HG02798 (cell line): ENCODE results near the gene PLXNB1.

Source experiments
- ATAC-seq: cut with Tn5 transposase; IDR thresholded peaks from one replicate; pipeline ENCODE4 v1.9.1; 2021; ENCODE audit warnings: mild to moderate bottlenecking; ENCODE audit not compliant: unreplicated experiment, poor library complexity

Gene PLXNB1

DNA sequence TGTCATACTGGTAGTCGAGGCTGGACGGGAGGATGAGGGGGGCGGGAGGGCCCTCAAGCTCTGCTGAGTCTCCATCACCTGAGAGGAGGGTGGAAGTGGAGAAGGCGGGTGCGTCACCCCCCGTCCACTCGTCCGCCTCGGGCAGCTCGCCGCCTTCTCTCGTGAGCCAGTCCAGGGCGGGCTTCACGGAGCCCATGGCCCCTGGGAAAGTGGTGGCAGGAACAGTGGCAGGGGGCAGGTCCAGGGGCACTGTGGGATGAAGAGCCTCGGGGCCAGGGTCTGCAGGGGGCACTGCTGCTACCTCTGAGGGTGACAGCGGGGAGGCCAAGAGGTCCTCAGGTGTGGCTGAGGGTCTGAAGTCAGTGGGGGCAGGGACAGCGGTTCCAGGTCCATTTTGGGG is 10.3 kb downstream of the PLXNB1 start:
- no peak for ATAC-seq

DNA sequence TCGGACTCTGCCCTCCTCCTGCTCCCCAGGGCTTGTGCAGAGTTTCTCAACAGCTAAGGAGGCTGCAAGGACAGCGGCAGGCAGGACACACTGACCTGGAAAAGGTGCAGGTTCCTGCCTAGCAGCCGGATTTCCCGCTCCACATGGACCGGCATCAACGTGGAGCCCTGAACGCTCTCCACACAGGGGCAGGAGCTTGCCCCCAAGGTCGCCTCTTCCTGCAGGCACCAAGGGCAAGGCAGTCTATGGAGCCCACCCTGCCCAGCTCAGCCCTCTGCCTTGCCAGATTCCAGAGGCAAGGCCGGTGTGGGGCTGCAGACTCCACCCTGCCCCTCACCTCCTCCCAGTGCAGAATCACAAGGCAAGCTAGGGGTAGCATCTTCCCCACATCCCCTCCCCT is 10.7 kb downstream of the PLXNB1 start:
- no peak for ATAC-seq

DNA sequence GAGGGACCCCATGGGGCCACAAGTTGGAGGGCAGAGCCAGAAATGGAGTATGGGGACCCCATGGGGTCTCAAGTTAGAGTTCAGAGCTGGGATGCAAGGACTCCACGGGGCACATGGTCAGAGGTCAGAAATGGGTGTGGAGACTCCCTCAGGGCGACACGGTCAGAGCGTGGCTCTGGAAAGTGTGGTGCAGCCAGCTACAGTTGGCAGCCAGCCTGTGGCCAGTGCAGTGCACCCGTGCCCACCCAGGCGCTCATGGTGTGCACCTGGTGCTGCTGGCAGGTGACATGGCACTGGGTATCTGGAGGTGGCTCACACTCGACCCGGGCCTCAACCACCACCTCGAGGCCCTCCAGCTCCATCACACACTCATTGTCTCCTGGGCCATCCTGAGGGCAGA is 11.2 kb downstream of the PLXNB1 start:
- ATAC-seq = no peak

DNA sequence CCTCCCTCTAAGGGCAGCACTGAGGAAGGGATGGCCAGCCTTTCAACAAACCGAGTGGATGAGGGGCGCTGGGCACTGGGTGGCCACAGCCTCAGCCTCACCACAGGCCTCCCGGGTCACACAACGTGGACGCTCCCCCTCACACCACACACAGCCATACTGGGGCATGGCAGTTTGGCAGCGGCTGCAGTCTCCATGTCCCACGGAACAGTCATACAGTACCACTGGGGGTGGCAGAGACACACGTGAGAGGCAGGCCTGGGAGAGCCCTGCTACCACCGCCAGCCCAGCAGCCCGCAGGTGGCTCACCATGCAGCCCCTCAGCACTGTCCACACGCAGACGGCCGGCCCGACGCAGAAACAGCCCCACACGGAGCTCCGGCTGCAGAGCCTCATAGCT is 11.7 kb downstream of the PLXNB1 start:
- no peak for ATAC-seq

DNA sequence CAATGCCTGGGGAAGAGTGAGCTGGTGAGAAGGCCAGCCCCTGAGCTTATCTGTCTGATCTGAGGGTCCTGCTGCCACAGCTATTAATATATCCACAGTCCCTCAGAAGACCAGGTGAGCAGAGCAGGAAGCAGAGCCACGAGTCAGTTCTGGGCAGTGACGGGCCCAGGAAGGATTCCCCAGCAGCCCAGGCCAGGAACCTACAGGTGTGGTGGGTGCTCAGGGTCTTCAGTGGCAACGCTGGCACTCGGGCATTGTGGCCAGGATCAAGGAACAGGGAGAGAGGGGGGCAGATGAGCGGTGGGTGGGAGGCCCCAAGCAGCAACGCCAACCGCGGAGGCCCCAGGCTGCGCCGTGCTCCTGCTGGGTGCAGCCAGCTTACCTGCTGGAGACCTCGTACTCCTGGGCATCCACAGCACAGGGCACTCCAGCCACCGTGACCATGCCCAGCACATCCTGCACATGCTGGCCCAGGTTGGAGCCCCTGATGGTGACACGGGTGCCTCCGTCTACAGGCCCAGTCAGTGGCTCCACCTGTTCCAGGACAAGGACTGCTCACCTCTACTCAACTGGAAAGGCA is 12.3 kb downstream of the PLXNB1 start:
- ATAC-seq = no peak

DNA sequence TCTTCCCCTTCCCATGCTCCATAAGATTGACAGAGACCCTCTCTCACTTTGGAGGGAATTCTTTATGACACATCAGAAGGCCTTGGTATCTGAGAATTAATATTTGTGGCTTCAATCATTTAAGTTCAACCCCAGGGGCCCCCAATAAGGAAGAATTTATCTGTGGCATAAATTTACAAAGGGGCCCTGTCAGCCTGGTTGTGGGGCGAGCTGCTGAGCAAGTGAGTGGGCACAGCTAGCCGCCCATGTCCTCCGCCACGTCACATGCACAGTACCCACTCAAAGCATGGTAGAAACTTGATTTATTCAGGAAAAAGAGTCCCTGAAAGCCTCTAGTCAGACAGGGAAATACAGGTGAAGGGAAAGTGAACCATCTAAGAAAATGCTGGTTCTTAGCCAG is 13.3 kb downstream of the PLXNB1 start:
- no peak for ATAC-seq

DNA sequence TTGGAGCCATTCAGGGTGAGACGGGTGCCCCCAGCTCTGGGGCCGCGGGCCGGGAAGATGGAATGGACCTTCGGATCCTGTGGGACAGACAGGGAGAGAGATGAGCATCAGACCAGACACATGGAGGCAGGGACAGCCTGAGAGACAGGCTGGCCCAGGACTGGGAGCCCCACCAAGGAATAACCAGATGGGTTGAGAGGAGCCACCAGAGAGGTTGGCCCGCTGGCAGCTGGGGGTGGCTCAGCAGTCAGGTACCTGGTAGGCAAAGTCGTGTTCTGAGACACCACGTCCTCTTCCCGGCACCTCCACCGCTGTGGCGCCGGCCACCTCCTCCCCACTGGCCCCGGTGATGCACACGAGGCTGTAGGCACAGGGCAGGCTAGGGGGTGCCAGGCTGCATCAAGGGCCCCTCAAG is 13.8 kb downstream of the PLXNB1 start:
- ATAC-seq = no peak

DNA sequence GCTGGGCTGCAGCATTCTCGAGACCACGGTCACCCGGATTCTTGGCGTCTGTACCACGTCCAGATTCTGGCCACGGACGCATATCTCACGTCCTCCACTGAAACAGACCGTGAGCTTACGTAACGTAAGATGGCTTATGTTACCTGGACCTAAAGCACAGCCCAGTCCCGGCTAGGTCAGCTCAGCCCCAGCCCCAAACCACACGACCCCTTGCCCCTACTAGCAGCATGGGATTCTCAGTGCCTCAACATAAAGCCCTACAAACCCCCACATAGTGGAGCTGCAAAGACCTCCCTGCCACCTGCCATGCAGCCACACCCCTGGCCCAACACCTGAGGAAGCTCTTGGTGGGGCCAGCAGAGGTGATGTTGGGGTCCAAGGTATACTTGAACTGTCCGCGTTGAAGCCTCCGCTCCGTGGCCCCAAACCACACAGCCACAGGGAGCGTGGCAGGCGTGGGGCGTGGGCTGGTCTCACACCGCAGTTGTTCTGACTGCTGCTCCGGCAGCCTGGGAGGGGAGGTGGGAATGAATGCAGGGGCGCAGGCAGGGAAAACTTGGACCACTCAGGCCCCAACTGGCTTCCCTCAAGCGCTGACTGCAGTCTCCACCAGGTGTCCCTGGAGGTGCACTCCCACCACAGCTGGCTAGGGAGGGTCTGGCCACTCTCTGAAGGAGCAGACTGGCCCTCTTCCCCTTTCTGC is 14.5 kb downstream of the PLXNB1 start:
- no peak for ATAC-seq

DNA sequence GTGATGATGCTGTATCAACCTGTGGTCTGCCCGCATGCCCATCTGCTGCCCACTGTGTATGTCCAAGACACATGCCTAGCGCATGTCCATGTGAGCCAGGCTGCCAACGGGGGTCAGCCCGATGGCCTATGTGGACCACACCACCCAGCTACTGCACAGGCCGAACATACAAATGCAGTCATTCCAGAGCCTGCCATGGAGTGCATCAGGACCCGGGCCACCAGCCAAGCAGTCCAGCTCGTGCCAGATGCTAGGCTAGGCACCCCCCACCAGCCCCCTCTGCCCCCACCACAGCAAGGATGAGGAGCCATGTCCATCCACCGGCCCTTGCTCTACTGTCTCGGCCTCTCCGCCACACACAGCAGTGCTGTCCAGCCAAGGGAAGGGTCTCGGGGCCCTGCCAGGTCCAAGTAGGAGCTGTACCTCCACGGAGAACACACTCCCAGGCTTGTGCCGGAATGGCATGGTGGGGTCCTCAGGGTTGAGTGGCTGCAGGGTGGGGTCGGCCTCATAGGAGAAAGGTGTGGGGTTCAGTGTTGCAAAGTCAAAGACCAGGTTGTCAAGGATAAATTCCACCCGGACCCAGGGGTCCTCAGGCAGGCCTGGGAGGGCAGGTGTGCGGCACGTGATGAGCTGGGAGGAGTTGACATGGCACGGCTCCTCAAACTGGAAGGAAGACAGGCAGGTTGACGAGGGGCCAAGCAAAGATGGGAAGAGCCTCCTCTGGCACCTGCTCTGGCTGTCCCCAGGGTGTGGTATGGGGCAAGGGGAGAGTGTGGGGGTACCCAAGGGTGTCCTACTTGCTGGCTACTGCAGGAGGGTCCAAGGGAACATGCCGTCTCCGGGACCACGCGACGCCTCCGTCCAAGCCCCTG is 15.3 kb downstream of the PLXNB1 start:
- ATAC-seq = no peak

DNA sequence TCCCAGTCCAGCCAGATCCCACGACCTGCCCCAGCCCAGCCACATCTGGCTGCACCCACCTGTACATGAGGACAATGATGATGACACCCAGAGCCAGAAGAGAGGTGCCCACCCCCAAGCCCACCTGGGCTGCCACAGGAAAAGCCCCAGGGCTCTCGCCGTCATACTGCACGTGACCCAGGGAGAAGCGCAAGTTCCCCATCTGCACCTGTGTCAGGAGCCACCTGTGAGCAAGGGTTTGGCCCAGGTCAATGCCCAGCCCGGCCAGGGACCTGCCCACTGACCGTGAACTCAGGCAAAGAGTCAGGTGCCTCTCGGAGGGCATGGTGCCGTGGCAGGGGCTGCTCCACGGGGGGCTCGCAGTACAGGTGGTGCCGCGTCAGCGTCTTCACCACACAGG is 16.3 kb downstream of the PLXNB1 start:
- ATAC-seq = no peak

DNA sequence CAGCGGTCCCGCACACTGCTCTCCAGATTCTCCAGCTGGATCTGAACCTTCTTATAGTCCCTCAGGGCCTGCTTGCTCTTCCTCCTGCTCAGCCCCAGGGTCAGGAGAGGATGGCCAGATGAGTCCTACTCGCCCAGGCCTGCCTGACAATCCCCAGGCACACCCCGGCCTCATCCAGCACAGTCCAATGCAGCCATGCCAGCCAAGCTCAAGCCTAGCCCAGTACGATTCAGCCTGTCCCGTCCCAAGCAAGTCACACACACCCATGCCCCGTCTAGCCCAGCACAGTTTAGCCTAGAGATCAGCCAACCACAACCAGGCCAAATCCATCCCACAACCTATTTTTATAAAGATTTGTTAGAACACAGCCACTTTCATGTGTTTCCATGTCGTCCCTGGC is 16.8 kb downstream of the PLXNB1 start:
- no peak for ATAC-seq

DNA sequence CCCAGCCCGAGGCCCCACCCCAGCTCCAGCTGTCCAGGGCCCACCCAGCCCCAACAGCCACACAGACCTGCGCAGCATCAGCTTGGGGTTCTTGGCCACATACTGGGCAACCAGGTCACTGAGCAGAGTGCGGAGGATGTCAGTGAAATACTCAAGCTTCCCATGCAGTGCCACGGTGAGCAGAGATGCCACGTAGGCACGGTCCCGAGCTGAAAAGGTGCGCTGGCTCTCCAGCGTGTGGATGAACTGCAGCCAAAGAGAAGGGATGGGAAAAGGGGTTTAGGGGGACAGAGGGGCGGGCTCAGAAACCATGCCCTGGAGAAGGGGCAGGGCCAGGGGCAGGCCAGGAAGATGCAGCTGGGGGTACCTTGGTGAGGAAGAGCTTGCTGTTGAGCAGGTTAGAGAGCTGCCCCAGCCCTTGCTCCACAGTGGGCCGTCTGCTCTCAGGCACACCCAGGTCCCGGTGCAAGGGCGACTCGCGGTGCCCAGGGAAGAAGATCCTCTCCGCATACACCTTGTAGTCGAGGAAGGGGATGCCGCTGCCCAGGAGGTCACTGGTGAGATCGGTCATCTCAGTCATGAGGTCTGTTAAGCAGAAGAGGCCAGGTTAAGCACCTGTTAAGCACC is 17.4 kb downstream of the PLXNB1 start:
- no peak for ATAC-seq

DNA sequence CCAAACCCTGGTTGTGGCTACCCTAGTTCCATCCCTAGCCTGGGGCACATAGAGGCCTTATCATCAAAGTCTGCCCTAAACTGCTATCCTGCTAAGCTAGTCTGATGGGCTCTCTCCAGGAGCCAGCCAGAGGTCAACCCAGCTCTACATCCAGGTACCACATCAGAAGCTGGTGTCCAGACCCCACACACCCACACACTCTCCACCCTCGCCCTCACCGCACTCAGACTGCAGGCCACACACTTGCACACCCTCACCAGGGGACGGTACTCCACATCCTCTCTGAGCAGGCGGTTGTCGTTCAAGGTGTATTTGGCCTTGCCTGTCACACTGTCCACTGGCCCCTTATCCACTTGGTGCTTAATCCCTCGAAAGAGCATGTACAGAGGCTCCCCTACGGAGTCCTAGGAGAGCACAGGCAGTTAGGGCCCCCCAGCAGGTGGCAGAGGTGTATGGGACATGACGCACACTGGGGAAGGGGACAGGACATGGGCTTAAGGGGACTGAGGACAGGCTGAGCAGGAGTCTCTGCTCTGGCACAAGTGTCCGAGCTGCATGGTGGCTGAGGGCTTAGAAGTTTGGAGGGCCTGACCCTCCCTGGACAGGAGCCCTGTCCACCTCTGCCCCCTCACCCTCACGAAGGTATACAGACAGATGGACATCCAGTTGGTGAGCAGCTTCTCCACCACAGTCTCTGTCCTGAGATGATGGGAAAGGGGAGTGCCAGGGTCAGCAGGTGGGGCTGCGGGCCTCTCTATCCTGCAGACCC is 18.1 kb downstream of the PLXNB1 start:
- ATAC-seq = no peak

DNA sequence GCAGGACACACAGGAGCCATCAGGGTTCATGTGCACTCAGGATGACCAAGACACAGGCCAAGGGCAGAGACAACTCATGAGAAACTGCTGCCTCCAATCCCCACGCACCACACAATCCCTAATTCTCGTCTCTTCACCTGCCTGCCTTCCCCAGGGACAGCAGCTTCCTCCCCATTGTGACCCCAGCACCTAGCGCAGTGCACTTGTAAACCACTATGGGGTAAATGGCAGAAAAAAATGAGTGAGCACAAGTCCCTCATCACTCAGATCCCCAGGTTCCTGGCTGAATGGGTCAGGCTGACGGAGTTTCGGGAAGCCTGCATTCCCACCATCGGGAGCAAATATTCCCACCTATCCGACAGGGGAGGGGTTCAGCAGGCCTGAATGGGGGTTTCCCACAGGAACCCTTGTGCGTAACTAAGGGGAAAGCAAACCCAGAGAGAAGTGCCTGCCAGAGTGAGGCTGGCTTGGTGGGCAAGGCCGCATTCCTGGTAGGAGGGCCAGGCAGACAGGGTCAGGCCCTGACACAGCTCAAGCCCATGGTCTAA is 18.8 kb downstream of the PLXNB1 start:
- no peak for ATAC-seq

DNA sequence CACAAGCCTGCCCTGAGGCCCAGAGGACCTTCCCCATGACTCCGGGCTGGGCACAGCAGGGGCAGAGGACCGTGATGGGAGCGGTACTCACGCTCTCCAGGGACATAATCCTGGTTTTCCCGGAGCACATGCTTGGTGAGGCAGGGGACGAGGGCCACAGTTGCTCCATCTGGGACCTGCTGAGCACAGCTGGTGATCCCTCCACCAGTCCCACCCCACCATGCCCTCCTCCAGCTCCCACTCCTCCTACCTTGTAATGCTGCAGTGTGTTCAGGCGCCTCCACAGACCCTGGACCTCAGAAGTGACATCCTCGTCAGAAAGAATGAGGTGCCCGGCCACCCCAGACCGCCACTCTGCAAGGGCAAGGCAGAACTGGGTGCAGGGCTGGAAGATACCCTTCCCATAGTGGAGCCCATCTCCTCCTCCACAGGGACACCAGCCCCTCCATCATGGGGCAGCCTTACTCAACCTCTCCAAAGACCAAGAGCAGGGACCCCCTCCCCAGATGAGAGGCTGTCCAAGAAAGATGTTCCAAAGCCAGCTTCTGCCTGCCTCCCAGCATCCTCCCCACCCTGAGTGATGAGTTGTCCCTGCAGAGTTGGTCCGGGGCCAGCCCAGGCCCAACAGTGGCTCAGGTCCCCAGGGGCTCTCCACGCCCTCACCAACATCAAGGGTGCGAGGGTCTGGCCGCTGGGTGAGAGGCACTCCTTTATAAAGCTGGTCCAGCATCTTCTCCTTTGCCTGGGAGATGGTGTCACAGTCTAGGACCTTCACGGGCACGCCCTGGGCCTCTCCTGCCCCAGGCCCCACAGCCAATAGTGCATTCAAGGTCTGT is 19.5 kb downstream of the PLXNB1 start:
- no peak for ATAC-seq

DNA sequence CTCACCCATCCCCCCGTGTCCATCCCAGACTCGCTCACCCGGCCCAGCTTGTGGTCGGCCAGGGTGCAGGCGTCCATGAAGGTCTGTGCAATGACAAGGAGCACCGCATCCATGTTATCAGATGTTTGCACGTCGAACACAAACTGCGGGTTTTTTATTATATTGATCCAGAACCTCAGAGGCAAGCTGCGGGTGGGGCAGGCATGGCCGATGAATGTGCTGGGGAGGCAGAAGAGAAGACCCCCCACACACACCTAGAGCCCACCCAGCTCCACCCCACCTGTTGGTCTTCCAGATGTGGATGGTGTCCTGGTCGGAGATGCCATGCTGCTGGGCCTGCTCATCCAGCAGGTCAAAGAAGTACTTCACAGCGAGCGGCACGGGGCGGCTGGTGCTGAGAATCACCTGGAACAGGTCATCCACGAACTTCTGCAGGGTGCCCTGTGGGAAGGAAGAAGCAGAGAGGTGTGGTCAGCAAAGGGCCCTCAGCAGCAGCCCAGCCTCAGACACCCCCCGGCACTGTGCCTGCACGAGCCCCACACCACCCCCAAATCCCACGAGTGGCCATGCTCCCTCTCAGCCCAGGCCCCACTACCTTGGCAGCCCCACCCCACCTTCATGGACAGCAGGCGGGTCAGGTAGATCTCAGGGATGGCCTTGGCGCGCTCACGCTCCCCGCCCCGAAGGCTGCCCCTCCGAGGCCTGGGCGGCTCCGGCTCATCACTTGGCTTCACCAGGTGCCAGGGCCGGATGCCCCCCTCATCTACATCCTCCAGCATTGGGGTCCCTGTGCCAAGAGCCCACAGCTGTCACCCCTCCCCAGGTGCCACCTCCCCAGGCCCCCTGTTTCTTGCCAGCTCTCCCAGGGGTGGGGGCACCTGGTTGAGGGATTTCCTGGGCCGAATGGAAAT is 20.3 kb downstream of the PLXNB1 start:
- ATAC-seq = no peak

DNA sequence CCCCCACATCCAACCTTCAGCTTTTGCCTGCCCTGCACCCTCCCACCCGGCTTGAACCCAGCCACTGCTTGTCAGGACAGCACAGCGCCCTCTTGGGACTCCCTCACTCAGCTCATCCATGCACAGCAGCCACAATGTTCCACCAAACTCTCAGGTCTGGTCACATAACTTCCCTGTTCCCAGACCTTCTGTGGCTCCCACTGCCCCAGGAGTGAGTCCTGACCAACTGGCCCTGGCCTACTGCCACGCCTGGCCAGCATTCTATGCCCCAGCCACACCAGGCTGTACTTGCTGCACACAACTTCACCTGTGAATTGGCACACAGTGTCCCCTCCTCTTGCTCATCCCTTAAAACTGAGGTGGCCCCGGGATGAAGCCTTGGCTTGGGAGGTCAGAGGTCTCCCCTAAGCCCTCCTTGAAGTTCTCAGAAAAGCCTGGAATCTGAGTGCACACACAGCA is 21.0 kb downstream of the PLXNB1 start:
- ATAC-seq = no peak

DNA sequence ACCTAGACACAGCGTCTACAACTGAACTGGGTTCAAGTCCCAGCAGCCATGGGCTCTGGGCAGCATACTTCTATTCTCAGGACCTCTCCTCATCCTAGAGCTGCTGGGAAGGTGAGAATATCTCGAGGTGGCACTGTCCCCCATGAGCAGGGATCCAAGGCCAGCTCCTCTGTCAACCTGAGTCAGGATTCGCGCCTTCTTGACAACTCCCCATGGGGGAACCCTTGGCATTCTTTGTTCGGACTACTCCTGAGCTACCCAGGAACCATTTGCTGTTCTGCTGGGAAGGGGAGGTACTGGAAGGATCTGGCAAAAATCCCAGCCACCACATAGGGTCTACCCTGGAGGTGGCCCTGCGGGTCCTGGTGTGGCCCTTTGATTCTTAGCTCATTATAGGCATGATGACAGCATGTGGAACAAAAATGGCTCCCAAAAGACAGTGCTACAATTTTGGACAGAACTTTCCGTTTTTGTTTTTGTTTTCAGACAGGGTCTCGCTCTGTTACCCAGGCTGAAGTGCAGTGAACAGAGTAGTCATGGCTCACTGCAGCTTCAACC is 22.3 kb downstream of the PLXNB1 start:
- no peak for ATAC-seq
